ENCODE measurements around the gene HSDL1. TPM values are rescaled to one million over a fixed set of nuclear protein-coding genes. Genes with fewer than 3 reads are reported as not detected.

HSDL1 gene
- total RNA-seq (2022; extraction: Qiagen RNA extraction; ENCODE audit: low read depth), result 16.9 to 19.1 TPM (median 18.7 TPM) in 5 replicates

GRCh38 chr16:84144859-84145639 is at the start of gene HSDL1, which contains the start of gene DNAAF1:
Gene HSDL1, minus strand, starts transcription at chr16:84145177. Its CDS starts 13,856 bp downstream, at chr16:84131321.
Gene DNAAF1, plus strand, starts transcription at chr16:84145308. Its CDS starts 133 bp downstream, at chr16:84145441.

GRCh38 chr16:84190731-84191388 is 45.9 kb upstream of the HSDL1 start, which contains the start of gene ADAD2:
Gene ADAD2, plus strand, starts transcription at chr16:84191157. Its CDS starts 74 bp downstream, at chr16:84191231.

GRCh38 chr16:84186685-84187437 is 41.9 kb upstream of the HSDL1 start, which contains the start of gene TAF1C:
Gene TAF1C, minus strand, starts transcription at chr16:84187057. Its CDS starts 2,069 bp downstream, at chr16:84184988.

GRCh38 chr16:84116720-84117493 is 28.1 kb downstream of the HSDL1 start, which contains the start of gene MBTPS1:
Gene MBTPS1, minus strand, starts transcription at chr16:84116942. Its CDS starts 15,159 bp downstream, at chr16:84101783.

Other genes with a start within 250 kb of the HSDL1 start
- gene MLYCD, start 246.1 kb downstream of the HSDL1 start, total RNA-seq (2022; extraction: Qiagen RNA extraction; ENCODE audit: low read depth), result 1.1 to 2.6 TPM (median 1.7 TPM) in 5 replicates
- 18.7 to 43.3 TPM (median 26.7 TPM) in 5 replicates for gene OSGIN1, start 191.9 kb downstream of the HSDL1 start, total RNA-seq (2022; extraction: Qiagen RNA extraction; ENCODE audit: low read depth)
- 1.9 to 2.9 TPM (median 2.4 TPM) in 5 replicates for gene NECAB2, start 176.9 kb downstream of the HSDL1 start, total RNA-seq (2022; extraction: Qiagen RNA extraction; ENCODE audit: low read depth)
- gene SLC38A8, start 102.4 kb downstream of the HSDL1 start, total RNA-seq (2022; extraction: Qiagen RNA extraction; ENCODE audit: low read depth), result not detected in 5 replicates
- gene MBTPS1, start 28.2 kb downstream of the HSDL1 start, total RNA-seq (2022; extraction: Qiagen RNA extraction; ENCODE audit: low read depth), result 38.7 to 46.5 TPM (median 43.8 TPM) in 5 replicates
- gene DNAAF1, start 131 bp upstream of the HSDL1 start, total RNA-seq (2022; extraction: Qiagen RNA extraction; ENCODE audit: low read depth), result 0.21 to 0.47 TPM (median 0.43 TPM) in 5 replicates
- gene TAF1C, start 41.9 kb upstream of the HSDL1 start, total RNA-seq (2022; extraction: Qiagen RNA extraction; ENCODE audit: low read depth), result 22.1 to 32.2 TPM (median 28.7 TPM) in 5 replicates
- gene ADAD2, start 46.0 kb upstream of the HSDL1 start, total RNA-seq (2022; extraction: Qiagen RNA extraction; ENCODE audit: low read depth), result not detected in 5 replicates
- not detected in 5 replicates for gene KCNG4, start 94.8 kb upstream of the HSDL1 start, total RNA-seq (2022; extraction: Qiagen RNA extraction; ENCODE audit: low read depth)
- 0.22 TPM in 1 of 5 replicates, not detected in the others for gene WFDC1, start 149.7 kb upstream of the HSDL1 start, total RNA-seq (2022; extraction: Qiagen RNA extraction; ENCODE audit: low read depth)
- 0.09 to 0.27 TPM (median 0.22 TPM) in 5 replicates for gene ATP2C2, start 223.4 kb upstream of the HSDL1 start, total RNA-seq (2022; extraction: Qiagen RNA extraction; ENCODE audit: low read depth)